Mesenchymal stem cell (in vitro differentiated cells and primary cell): Measurements from ENCODE around the gene KCNC3.

ENCODE experiments used
- DNase-seq: peaks from one replicate; pipeline ENCODE4 v3.0.0-alpha.2; 2013
- H2AFZ ChIP-seq: one replicate; pipeline ENCODE4 v1.6.1; 2013; ENCODE audit warnings: low read depth, mild to moderate bottlenecking, control low read depth, inconsistent platforms, low read length, moderate library complexity
- H2AK5ac ChIP-seq: 2 replicates; pipeline ENCODE4 v1.6.1; 2013; ENCODE audit warnings: low read length, moderate library complexity, mild to moderate bottlenecking, inconsistent platforms; ENCODE audit not compliant: severe bottlenecking
- H2BK120ac ChIP-seq: one replicate; pipeline ENCODE4 v1.6.1; 2013; ENCODE audit warnings: low read depth, mild to moderate bottlenecking, inconsistent platforms, low read length, moderate library complexity
- H2BK12ac ChIP-seq, 2 experiments: one replicate each; pipeline ENCODE4 v1.6.1; 2013; ENCODE audit warnings: inconsistent platforms in 2 of 2, low read length in 2 of 2, mild to moderate bottlenecking in 2 of 2, moderate library complexity in 2 of 2, control low read depth in 1 of 2
- H2BK15ac ChIP-seq: one replicate; pipeline ENCODE4 v1.6.1; 2013; ENCODE audit warnings: mild to moderate bottlenecking, low read depth, inconsistent platforms; ENCODE audit not compliant: poor library complexity, severe bottlenecking
- H2BK5ac ChIP-seq: 2 replicates; pipeline ENCODE4 v1.6.1; 2013; ENCODE audit warnings: low read depth, mild to moderate bottlenecking, low read length, control low read depth, inconsistent platforms; ENCODE audit not compliant: poor library complexity, severe bottlenecking
- H3K14ac ChIP-seq, 2 experiments: one replicate each; pipeline ENCODE4 v1.6.1; 2013; ENCODE audit warnings: inconsistent platforms in 2 of 2, low read length in 2 of 2, control low read depth in 1 of 2, mild to moderate bottlenecking in 1 of 2, moderate library complexity in 1 of 2
- H3K18ac ChIP-seq, 2 experiments: one replicate each; pipeline ENCODE4 v1.6.1; 2013; ENCODE audit warnings: inconsistent platforms in 2 of 2, low read length in 2 of 2, control low read depth in 1 of 2, low read depth in 1 of 2, mild to moderate bottlenecking in 1 of 2
- H3K23ac ChIP-seq, 2 experiments: one replicate each; pipeline ENCODE4 v1.6.1; 2013; ENCODE audit warnings: inconsistent platforms in 2 of 2, low read length in 2 of 2, mild to moderate bottlenecking in 2 of 2, moderate library complexity in 2 of 2, control low read depth in 1 of 2
- H3K27ac ChIP-seq: 2 replicates; pipeline ENCODE4 v1.5.1; 2013; ENCODE audit warnings: mild to moderate bottlenecking, moderate library complexity, low read length, control low read depth, inconsistent platforms; ENCODE audit not compliant: poor library complexity, severe bottlenecking
- H3K27me3 ChIP-seq, 2 experiments: 2 replicates each; pipeline versions ENCODE4 v1.6.1 to v1.7.0; 2013; ENCODE audit warnings: low read length in 2 of 2, mild to moderate bottlenecking in 2 of 2, moderate library complexity in 2 of 2, control low read depth in 1 of 2, inconsistent platforms in 1 of 2; ENCODE audit not compliant: control insufficient read depth in 1 of 2, insufficient read depth in 1 of 2
- H3K36me3 ChIP-seq, 2 experiments: 2 replicates each; pipeline versions ENCODE4 v1.6.1 to v1.7.0; 2013; ENCODE audit warnings: low read length in 2 of 2, control low read depth in 1 of 2, inconsistent platforms in 1 of 2, low read depth in 1 of 2, mild to moderate bottlenecking in 1 of 2; ENCODE audit not compliant: insufficient read depth in 2 of 2, control insufficient read depth in 1 of 2
- H3K4ac ChIP-seq, 2 experiments: one replicate each; pipeline ENCODE4 v1.6.1; 2013; ENCODE audit warnings: inconsistent platforms in 2 of 2, low read length in 2 of 2, mild to moderate bottlenecking in 2 of 2, moderate library complexity in 2 of 2, control low read depth in 1 of 2, low read depth in 1 of 2
- H3K4me1 ChIP-seq: 2 replicates; pipeline ENCODE4 v1.6.1; 2013; ENCODE audit warnings: low read depth, low read length, control low read depth; ENCODE audit not compliant: control insufficient read depth, insufficient read depth
- H3K4me2 ChIP-seq: 2 replicates; pipeline ENCODE4 v1.6.1; 2013; ENCODE audit warnings: low read length, mild to moderate bottlenecking, inconsistent platforms; ENCODE audit not compliant: poor library complexity, severe bottlenecking
- H3K4me3 ChIP-seq, 2 experiments: 2 replicates each; pipeline versions ENCODE4 v1.5.1 to v1.7.0; 2013; ENCODE audit warnings: low read length in 2 of 2, mild to moderate bottlenecking in 2 of 2, control low read depth in 1 of 2, low read depth in 1 of 2; ENCODE audit not compliant: insufficient read depth in 1 of 2
- H3K79me1 ChIP-seq: replicated peaks from 2 replicates; pipeline ENCODE4 v1.6.1; 2013; ENCODE audit warnings: mild to moderate bottlenecking, control low read depth, low read length, inconsistent platforms; ENCODE audit not compliant: poor library complexity, severe bottlenecking
- H3K9ac ChIP-seq: 2 replicates; pipeline ENCODE4 v1.7.0; 2013; ENCODE audit warnings: mild to moderate bottlenecking, low read length, moderate library complexity
- H3K9me3 ChIP-seq: 2 replicates; pipeline ENCODE4 v1.7.0; 2013; ENCODE audit warnings: mild to moderate bottlenecking, low read length; ENCODE audit not compliant: control insufficient read depth
- H4K8ac ChIP-seq: one replicate; pipeline ENCODE4 v1.6.1; 2013; ENCODE audit warnings: inconsistent platforms, mild to moderate bottlenecking, low read length, moderate library complexity
- H4K91ac ChIP-seq: one replicate; pipeline ENCODE4 v1.6.1; 2013; ENCODE audit warnings: mild to moderate bottlenecking, low read length, inconsistent platforms
- WGBS: methylation state at CpG from one replicate; pipeline ENCODE4 v1.1.7; 2013; ENCODE audit warnings: mixed read lengths; 5-methylcytosine and 5-hydroxymethylcytosine counted together

KCNC3 gene

DNA sequence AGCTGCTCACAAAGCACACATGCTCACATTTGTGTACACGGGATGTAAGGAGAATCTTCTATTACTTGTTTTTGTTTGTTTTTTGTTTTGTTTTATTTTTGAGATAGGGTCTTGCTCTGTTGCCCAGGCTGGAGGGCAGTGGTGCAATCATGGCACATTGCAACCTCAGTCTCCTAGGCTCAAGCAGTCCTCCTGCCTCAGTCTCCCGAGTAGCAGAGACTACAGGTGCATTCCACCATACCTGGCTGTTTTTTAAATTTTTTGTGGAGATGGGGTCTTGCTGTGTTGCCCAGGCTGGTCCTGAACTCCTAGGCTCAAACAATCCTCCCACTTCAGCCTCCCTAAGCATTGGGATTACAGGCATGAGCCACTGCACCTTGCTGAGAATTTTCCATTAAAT lies 41.8 kb downstream of the KCNC3 start:
- Histone ChIP-seq H2BK120ac (no peak overlapping the region), H3K4me3 (no peak overlapping the region), H4K91ac (no peak overlapping the region), H4K8ac (no peak overlapping the region), H2BK15ac (no peak overlapping the region), H3K27ac (no peak overlapping the region), H3K23ac (no peak overlapping the region), H3K79me1 (no peaks in the 10 kb centered on the region), H3K4ac (no peak overlapping the region), H2BK5ac (no peak overlapping the region), H3K27me3 (peaks cover 0 to 4% of the 10 kb centered on the region in 2 experiments), H2AFZ (no peak overlapping the region), H3K14ac (no peak overlapping the region), H2AK5ac (no peak overlapping the region), H3K4me1 (no peaks in the 10 kb centered on the region), H3K4me2 (no peak overlapping the region), H3K9ac (no peak overlapping the region), H3K18ac (no peak overlapping the region), H3K36me3 (no peaks in the 10 kb centered on the region), H3K9me3 (peaks cover 30% of the 10 kb centered on the region), H2BK12ac (no peak overlapping the region)
- WGBS = 100% methylated on average over 1 of the region's 2 CpGs
- DNase-seq = no peak

DNA sequence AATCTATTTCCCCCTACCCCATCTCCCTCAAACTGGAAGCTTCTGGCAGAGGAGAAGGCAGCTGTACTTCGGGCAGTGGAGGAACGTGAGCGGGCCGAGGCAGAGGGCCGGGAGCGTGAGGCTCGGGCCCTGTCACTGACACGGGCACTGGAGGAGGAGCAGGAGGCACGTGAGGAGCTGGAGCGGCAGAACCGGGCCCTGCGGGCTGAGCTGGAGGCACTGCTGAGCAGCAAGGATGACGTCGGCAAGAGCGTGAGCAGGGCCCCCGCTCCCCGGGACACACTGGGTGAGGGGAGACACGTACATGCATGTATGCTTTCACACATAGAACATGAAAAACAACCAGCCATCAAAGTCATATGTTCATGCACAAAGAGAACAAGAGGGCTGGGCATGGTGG lies 42.7 kb downstream of the KCNC3 start:
- 83% methylated on average over 18 of the region's 18 CpGs for WGBS
- Histone ChIP-seq H2BK120ac (no peak overlapping the region), H3K23ac (no peak overlapping the region), H3K9me3 (peaks cover 30% of the 10 kb centered on the region), H2AFZ (no peak overlapping the region), H4K8ac (no peak overlapping the region), H3K27ac (no peak overlapping the region), H3K79me1 (no peaks in the 10 kb centered on the region), H3K4me2 (no peak overlapping the region), H3K9ac (no peak overlapping the region), H2BK12ac (no peak overlapping the region), H2BK5ac (no peak overlapping the region), H2AK5ac (no peak overlapping the region), H4K91ac (no peak overlapping the region), H3K14ac (no peak overlapping the region), H2BK15ac (no peak overlapping the region), H3K36me3 (no peaks in the 10 kb centered on the region), H3K4me3 (no peak overlapping the region), H3K27me3 (peaks cover 0 to 4% of the 10 kb centered on the region in 2 experiments), H3K4me1 (no peaks in the 10 kb centered on the region), H3K18ac (no peak overlapping the region), H3K4ac (no peak overlapping the region)
- no peak for DNase-seq

GRCh38 chr19:50285833-50286232 lies 43.3 kb downstream of the KCNC3 start:
- no peak overlapping the region for H2BK12ac ChIP-seq
- no peaks in the 10 kb centered on the region for H3K79me1 ChIP-seq
- peaks cover 30% of the 10 kb centered on the region for H3K9me3 ChIP-seq
- no peak overlapping the region for H3K4me3 ChIP-seq
- no peaks in the 10 kb centered on the region for H3K36me3 ChIP-seq
- no CpG with 5 or more reads among the region's 2 CpGs for WGBS
- H2BK120ac ChIP-seq = no peak overlapping the region
- no peak overlapping the region for H2AK5ac ChIP-seq
- no peak overlapping the region for H4K8ac ChIP-seq
- no peak overlapping the region for H3K4me2 ChIP-seq
- no peak overlapping the region for H2BK15ac ChIP-seq
- H3K23ac ChIP-seq = no peak overlapping the region
- peaks cover 0 to 4% of the 10 kb centered on the region in 2 experiments for H3K27me3 ChIP-seq
- no peak overlapping the region for H2BK5ac ChIP-seq
- H2AFZ ChIP-seq = no peak overlapping the region
- H3K27ac ChIP-seq = no peak overlapping the region
- no peak overlapping the region for H3K18ac ChIP-seq
- H3K4ac ChIP-seq = no peak overlapping the region
- H3K9ac ChIP-seq = no peak overlapping the region
- no peak overlapping the region for H3K14ac ChIP-seq
- no peak for DNase-seq
- H3K4me1 ChIP-seq = no peaks in the 10 kb centered on the region
- no peak overlapping the region for H4K91ac ChIP-seq

DNA sequence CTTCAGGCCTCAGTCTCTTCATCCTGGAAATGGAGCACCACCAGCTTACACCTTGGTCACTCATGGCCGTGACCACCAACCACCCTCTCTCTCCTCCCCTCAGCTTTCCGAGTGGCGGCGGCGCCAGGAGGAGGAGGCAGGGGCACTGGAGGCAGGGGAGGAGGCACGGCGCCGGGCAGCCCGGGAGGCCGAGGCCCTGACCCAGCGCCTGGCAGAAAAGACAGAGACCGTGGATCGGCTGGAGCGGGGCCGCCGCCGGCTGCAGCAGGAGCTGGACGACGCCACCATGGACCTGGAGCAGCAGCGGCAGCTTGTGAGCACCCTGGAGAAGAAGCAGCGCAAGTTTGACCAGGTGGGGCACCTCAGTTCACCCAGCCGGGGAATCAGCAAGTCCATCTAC lies 47.7 kb downstream of the KCNC3 start:
- no peaks in the 10 kb centered on the region for H3K79me1 ChIP-seq
- DNase-seq = no peak
- H2AFZ ChIP-seq = no peak overlapping the region
- H3K9me3 ChIP-seq = peaks cover 10% of the 10 kb centered on the region
- H3K4me3 ChIP-seq = no peak overlapping the region
- no peak overlapping the region for H3K9ac ChIP-seq
- no peak overlapping the region for H3K4ac ChIP-seq
- no peak overlapping the region for H2BK12ac ChIP-seq
- no peak overlapping the region for H3K23ac ChIP-seq
- H2BK15ac ChIP-seq = no peak overlapping the region
- 91% methylated on average over 22 of the region's 22 CpGs for WGBS
- H3K27me3 ChIP-seq = peaks cover 0 to 8% of the 10 kb centered on the region in 2 experiments
- H4K8ac ChIP-seq = no peak overlapping the region
- no peak overlapping the region for H3K18ac ChIP-seq
- no peaks in the 10 kb centered on the region for H3K36me3 ChIP-seq
- H2AK5ac ChIP-seq = no peak overlapping the region
- no peak overlapping the region for H4K91ac ChIP-seq
- H3K4me2 ChIP-seq = no peak overlapping the region
- no peak overlapping the region for H3K27ac ChIP-seq
- H2BK5ac ChIP-seq = no peak overlapping the region
- H2BK120ac ChIP-seq = no peak overlapping the region
- no peaks in the 10 kb centered on the region for H3K4me1 ChIP-seq
- no peak overlapping the region for H3K14ac ChIP-seq
